ENCODE data around the gene SORCS2. TPM values are rescaled to one million over a fixed set of nuclear protein-coding genes. Genes with fewer than 3 reads are reported as not detected.

The SORCS2 gene
- total and polyA plus RNA-seq, 12 donors: 0.67 to 15.5 (median 1.3) TPM

DNA sequence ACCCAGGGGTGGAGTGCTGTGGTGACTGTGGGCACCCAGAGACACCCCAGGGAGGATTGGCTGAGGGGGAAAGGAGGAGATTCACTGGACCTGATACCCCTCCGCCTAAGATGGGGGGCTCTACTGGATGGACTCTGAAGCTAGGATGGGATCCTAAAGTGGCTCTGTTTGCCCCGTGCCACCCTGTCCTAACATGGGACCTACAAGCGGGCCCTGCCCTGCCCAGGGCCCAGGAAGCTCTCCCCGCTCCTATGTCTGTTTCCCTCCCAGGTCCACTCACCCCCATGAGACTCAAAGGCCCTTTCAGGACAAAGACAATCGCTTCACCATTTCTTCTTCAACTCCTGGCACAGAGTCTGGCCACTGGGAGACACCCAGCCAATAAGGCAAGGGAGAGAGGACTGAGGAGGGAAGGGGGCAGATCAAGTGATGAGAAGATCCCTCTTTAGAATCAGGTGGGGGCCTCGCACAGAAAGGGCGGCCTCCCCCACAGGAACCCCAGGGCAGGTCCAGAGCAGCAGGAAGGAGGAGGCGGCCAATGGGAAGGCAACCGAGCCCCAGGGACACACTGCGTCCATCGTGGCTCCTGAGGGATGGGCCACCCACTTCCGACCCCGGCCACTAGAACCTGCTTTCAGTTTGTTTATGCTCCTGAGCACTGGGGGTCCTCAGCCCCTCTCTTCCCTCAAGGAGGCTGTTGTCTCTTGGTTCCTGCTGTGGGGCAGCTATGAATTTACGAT is 592.0 kb downstream of the SORCS2 start:
- Histone ChIP-seq H3K36me3 (replicated peaks in 1 of 2) (no peaks in the 10 kb centered on the region), H3K4me1 (replicated peaks in 1 of 2) (peaks cover 0 to 14% of the 10 kb centered on the region in 2 donors), H3K27ac (peak overlapping the region in 1 of 5 donors; percentile 11), H3K4me3 (no peak overlapping the region), H3K27me3 (no peaks in the 10 kb centered on the region), H3K9me3 (replicated peaks in 1 of 3) (no peaks in the 10 kb centered on the region)
- TF ChIP-seq, protein P1, sequence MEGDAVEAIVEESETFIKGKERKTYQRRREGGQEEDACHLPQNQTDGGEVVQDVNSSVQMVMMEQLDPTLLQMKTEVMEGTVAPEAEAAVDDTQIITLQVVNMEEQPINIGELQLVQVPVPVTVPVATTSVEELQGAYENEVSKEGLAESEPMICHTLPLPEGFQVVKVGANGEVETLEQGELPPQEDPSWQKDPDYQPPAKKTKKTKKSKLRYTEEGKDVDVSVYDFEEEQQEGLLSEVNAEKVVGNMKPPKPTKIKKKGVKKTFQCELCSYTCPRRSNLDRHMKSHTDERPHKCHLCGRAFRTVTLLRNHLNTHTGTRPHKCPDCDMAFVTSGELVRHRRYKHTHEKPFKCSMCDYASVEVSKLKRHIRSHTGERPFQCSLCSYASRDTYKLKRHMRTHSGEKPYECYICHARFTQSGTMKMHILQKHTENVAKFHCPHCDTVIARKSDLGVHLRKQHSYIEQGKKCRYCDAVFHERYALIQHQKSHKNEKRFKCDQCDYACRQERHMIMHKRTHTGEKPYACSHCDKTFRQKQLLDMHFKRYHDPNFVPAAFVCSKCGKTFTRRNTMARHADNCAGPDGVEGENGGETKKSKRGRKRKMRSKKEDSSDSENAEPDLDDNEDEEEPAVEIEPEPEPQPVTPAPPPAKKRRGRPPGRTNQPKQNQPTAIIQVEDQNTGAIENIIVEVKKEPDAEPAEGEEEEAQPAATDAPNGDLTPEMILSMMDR (IDR thresholded peaks at IDR 0.05): no peak
- no peak for TF ChIP-seq POLR2A (IDR thresholded peaks at IDR 0.05)
- intact Hi-C loops (cut with DNase I): no loop called here
- no peak for DNase-seq
- 86 to 94% (median 92%) methylated on average over 6 to 14 of the region's 14 CpGs for WGBS, 4 donors

DNA sequence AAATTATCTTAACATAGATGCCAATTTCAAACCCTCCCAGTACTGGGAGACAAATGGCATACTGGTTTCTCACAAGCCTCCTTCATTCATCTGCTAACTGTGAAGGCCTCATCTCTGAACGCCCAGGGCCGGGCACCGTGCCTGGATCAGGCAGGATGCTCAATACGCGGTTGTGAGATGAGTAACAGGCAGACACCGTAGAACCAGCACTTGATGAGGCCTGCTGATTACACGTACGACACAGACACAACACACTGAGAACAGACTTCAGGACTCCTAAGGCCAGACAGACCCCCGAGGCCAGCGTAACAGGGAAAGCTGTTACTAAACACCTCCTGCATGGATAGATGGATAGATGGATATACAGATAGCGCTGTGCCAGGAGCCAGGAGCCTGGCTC is 592.7 kb downstream of the SORCS2 start:
- peak in 1 of 7 donors; percentile 79 for DNase-seq
- WGBS, 4 donors: 81 to 91% (median 85%) methylated on average over 11 of the region's 11 CpGs
- no peak overlapping the region for H3K27ac ChIP-seq
- peaks cover 0 to 14% of the 10 kb centered on the region in 2 donors for H3K4me1 ChIP-seq (replicated peaks in 1 of 2)
- H3K36me3 ChIP-seq (replicated peaks in 1 of 2): no peaks in the 10 kb centered on the region
- no peak overlapping the region for H3K4me3 ChIP-seq
- intact Hi-C loops (cut with DNase I): no loop called here
- no peaks in the 10 kb centered on the region for H3K27me3 ChIP-seq
- TF ChIP-seq, protein P1 (IDR thresholded peaks at IDR 0.05): no peak
- no peak for TF ChIP-seq POLR2A (IDR thresholded peaks at IDR 0.05)
- no peaks in the 10 kb centered on the region for H3K9me3 ChIP-seq (replicated peaks in 1 of 3)

DNA sequence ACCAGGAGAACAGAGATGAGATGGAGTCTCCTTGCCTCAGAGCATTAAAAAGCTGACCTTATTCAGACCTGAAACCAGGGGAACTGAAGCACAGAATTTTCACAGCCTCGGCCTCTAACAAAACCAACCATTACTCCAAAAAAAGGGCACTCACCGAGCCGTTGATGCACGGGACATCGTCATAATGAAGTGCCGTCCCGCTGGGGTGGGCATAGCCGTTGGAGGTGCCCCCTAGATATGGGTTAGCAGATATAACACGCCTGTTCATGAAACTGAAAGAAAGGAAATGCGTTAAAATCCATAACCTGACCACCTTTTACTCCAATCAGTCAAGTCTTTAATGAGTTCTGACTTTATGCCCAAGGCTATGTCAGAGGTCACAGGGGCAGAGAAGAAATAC is 593.7 kb downstream of the SORCS2 start:
- H3K27me3 ChIP-seq: no peaks in the 10 kb centered on the region
- H3K4me3 ChIP-seq: no peak overlapping the region
- intact Hi-C loops (cut with DNase I): no loop called here
- no peaks in the 10 kb centered on the region for H3K36me3 ChIP-seq (replicated peaks in 1 of 2)
- DNase-seq: no peak
- no peak for TF ChIP-seq POLR2A (IDR thresholded peaks at IDR 0.05)
- TF ChIP-seq, protein P1 (IDR thresholded peaks at IDR 0.05): no peak
- H3K4me1 ChIP-seq (replicated peaks in 1 of 2): peaks cover 0 to 14% of the 10 kb centered on the region in 2 donors
- H3K9me3 ChIP-seq (replicated peaks in 1 of 3): no peaks in the 10 kb centered on the region
- H3K27ac ChIP-seq: no peak overlapping the region
- 93 to 96% (median 93%) methylated on average over 9 to 10 of the region's 10 CpGs for WGBS, 4 donors

DNA sequence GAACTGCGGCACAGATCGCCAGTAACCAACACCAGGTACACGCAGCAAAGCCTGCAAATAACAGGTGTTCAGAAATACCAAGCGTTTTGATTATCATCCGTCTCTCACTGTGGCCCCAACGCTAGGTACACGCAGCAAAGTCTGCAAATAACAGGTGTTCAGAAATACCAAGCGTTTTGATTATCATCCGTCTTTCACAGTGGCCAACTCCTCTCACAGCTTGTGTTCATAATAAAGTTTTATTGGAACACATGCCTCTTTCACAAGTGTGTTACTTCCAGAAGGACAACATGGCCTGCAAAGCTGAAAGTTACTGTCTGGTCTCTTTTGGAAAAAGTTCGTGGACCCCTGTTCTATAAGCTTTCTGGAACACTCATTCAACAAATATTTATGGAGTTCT is 594.2 kb downstream of the SORCS2 start:
- intact Hi-C loops (cut with DNase I): no loop called here
- TF ChIP-seq, protein P1 (IDR thresholded peaks at IDR 0.05): no peak
- no peak for TF ChIP-seq POLR2A (IDR thresholded peaks at IDR 0.05)
- H3K4me1 ChIP-seq (replicated peaks in 1 of 2): peaks cover 0 to 9% of the 10 kb centered on the region in 2 donors
- DNase-seq: no peak
- H3K4me3 ChIP-seq: no peak overlapping the region
- H3K27me3 ChIP-seq: no peaks in the 10 kb centered on the region
- H3K36me3 ChIP-seq (replicated peaks in 1 of 2): no peaks in the 10 kb centered on the region
- no peaks in the 10 kb centered on the region for H3K9me3 ChIP-seq (replicated peaks in 1 of 3)
- H3K27ac ChIP-seq: no peak overlapping the region
- 88 to 97% (median 91%) methylated on average over 10 of the region's 10 CpGs for WGBS, 4 donors
